Right lobe of liver (tissue), 6 donors: ENCODE measurements around the gene CACNA1S. TPM values are rescaled to one million over a fixed set of nuclear protein-coding genes. Genes with fewer than 3 reads are reported as not detected.

ENCODE experiments used
- ATAC-seq, 4 donors: fragments of 200-7000 bp; cut with Tn5 transposase; one replicate each; pipeline ENCODE4 v1.9.1; 2020; ENCODE audit warnings: mild to moderate bottlenecking in 4 of 4, moderate library complexity in 4 of 4
- DNase-seq, 3 donors: peaks; one replicate each; pipeline ENCODE4 v3.0.0-alpha.2; 2020
- H3K27ac ChIP-seq, 3 donors: fragments of 200-600 bp; one replicate each; pipeline ENCODE4 v1.8.0; 2022
- H3K27me3 ChIP-seq, 2 donors: fragments of 200-600 bp; one replicate each; pipeline ENCODE4 v1.8.0; 2022
- H3K36me3 ChIP-seq, 4 donors: fragments of 200-600 bp; sonication (generic) in 1 of 4; one replicate each; pipeline versions ENCODE4 v1.5.1 to v1.8.0; 2017 to 2022; ENCODE audit warnings: control low read depth in 1 of 4
- H3K4me1 ChIP-seq, 4 donors: fragments of 200-600 bp; sonication (generic) in 1 of 4; one replicate each; pipeline versions ENCODE4 v1.5.1 to v1.8.0; 2017 to 2022; ENCODE audit warnings: control low read depth in 1 of 4
- H3K4me3 ChIP-seq, 3 donors: fragments of 200-600 bp; one replicate each; pipeline ENCODE4 v1.8.0; 2022
- H3K9me3 ChIP-seq, 4 donors: fragments of 200-600 bp; sonication (generic) in 1 of 4; one replicate each; pipeline versions ENCODE4 v1.5.1 to v1.8.0; 2017 to 2022; ENCODE audit warnings: control low read depth in 1 of 4
- CTCF ChIP-seq, 4 donors: fragments of 200-600 bp in 3 of 4; fragments of 450-650 bp in 1 of 4; IDR thresholded peaks; one replicate each; pipeline versions ENCODE4 v1.5.1 to v1.8.0; 2016 to 2022; ENCODE audit warnings: antibody characterized with exemption in 4 of 4, mild to moderate bottlenecking in 2 of 4
- POLR2A ChIP-seq: fragments of 450-650 bp; IDR thresholded peaks from one replicate; pipeline ENCODE4 v1.6.1; 2017; ENCODE audit warnings: antibody characterized with exemption, mild to moderate bottlenecking
- WGBS: methylation state at CpG from one replicate; pipeline ENCODE4 v1.1.6; 2018; ENCODE audit warnings: low coverage, low lambda C conversion rate; ENCODE audit not compliant: insufficient coverage; ENCODE audit errors: missing lambda C conversion rate; 5-methylcytosine and 5-hydroxymethylcytosine counted together
- intact Hi-C, 2 donors: fragments of 100-400 bp; cut with DNase I; formaldehyde crosslinking; loops; one replicate each; pipeline versions ENCODE4 v1.11.2 to v1.14.1; 2022
- total RNA-seq, 6 experiments: library from RNA; depleted of rRNA in 2 of 6; stranded (reverse); fragments of >200 nt in 2 of 6; fragmentation: NEBNext Ultra II Directional in 3 of 6; extraction: Animal tissue kit (Norgen Biotek cat#: 25700) in 3 of 6; gene quantifications; one replicate each; pipeline versions ENCODE4 v1.1.0 to v1.2.4, GENCODE V29; 2016 to 2023
- donor health status: DM: no; HTN: yes; CAD: no.
- donor health status: DM: no; HTN: no; CAD: no.
- donor health status: DM: no; HTN: no; CAD: no.
- donor health status: DM: no; HTN: yes; CAD: no.
- donor health status: DM: no; HTN: yes; CAD: no.

CACNA1S gene
- total RNA-seq, 6 experiments from 2014 or later: 0.12 TPM; not detected in 5

GRCh38 chr1:201048521-201048920, 63.7 kb downstream of the CACNA1S start:
- no peak for DNase-seq
- no peak overlapping the region for H3K4me3 ChIP-seq

GRCh38 chr1:201044119-201044518, 68.1 kb downstream of the CACNA1S start:
- no peak for DNase-seq
- intact Hi-C loops: loop anchor here (5.0 kb wide), 1 partner anchor 72 kb away; no protein-coding TSS in a partner anchor
- H3K27ac ChIP-seq: no peak overlapping the region

More at GRCh38 chr1:201048521-201048920, 63.7 kb downstream of the CACNA1S start:
- no peak for TF ChIP-seq POLR2A
- no peak for TF ChIP-seq CTCF (IDR thresholded peaks at IDR 0.05)
- 81% methylated on average over 3 of the region's 13 CpGs for WGBS
- H3K27me3 ChIP-seq: no peaks in the 10 kb centered on the region
- intact Hi-C loops: no loop called here
- H3K36me3 ChIP-seq: no peaks in the 10 kb centered on the region
- H3K4me1 ChIP-seq: no peaks in the 10 kb centered on the region
- H3K27ac ChIP-seq: no peak overlapping the region
- H3K9me3 ChIP-seq: no peaks in the 10 kb centered on the region
- ATAC-seq: no peak

GRCh38 chr1:201042779-201043461, 69.3 kb downstream of the CACNA1S start:
- no peaks in the 10 kb centered on the region for H3K27me3 ChIP-seq

More at GRCh38 chr1:201044119-201044518, 68.1 kb downstream of the CACNA1S start:
- Histone ChIP-seq H3K9me3 (no peaks in the 10 kb centered on the region), H3K27me3 (no peaks in the 10 kb centered on the region), H3K4me1 (no peaks in the 10 kb centered on the region), H3K36me3 (no peaks in the 10 kb centered on the region), H3K4me3 (no peak overlapping the region)
- ATAC-seq: no peak
- TF ChIP-seq CTCF (IDR thresholded peaks at IDR 0.05) (no peak), POLR2A (no peak)
- 87% methylated on average over 6 of the region's 9 CpGs for WGBS

GRCh38 chr1:201041011-201041410, 71.2 kb downstream of the CACNA1S start:
- Histone ChIP-seq H3K4me1 (no peaks in the 10 kb centered on the region), H3K27ac (no peak overlapping the region), H3K4me3 (no peak overlapping the region), H3K9me3 (no peaks in the 10 kb centered on the region), H3K27me3 (no peaks in the 10 kb centered on the region), H3K36me3 (no peaks in the 10 kb centered on the region)
- ATAC-seq: no peak
- WGBS: no CpG with 5 or more reads among the region's 2 CpGs
- TF ChIP-seq CTCF (IDR thresholded peaks at IDR 0.05) (no peak), POLR2A (no peak)
- intact Hi-C loops: loop anchor here (5.0 kb wide), 1 partner anchor 69 kb away; no protein-coding TSS in a partner anchor
- peak in 1 of 3 donors; percentile 37 for DNase-seq

More at GRCh38 chr1:201042779-201043461, 69.3 kb downstream of the CACNA1S start:
- Histone ChIP-seq H3K4me3 (no peak overlapping the region), H3K36me3 (no peaks in the 10 kb centered on the region), H3K9me3 (no peaks in the 10 kb centered on the region), H3K4me1 (no peaks in the 10 kb centered on the region), H3K27ac (no peak overlapping the region)
- WGBS: 12% methylated on average over 10 of the region's 13 CpGs
- no peak for TF ChIP-seq POLR2A
- peak; percentile 86 to 93 (median 93) for TF ChIP-seq CTCF (IDR thresholded peaks at IDR 0.05)
- peak; percentile 51 to 67 (median 62) for DNase-seq
- intact Hi-C loops: loop anchor here (5.0 kb wide), 1 partner anchor 71 kb away; no protein-coding TSS in a partner anchor
- peak; percentile 81 to 94 (median 88) for ATAC-seq
